KOPT-K1 (cell line): ENCODE results near the gene LEFTY2.

Experiments
- H3K27ac ChIP-seq: fragments of 200-600 bp; sonication (generic); 2 replicates; pipeline ENCODE4 v1.5.1; 2016; ENCODE audit warnings: antibody characterized with exemption, mild to moderate bottlenecking, low read depth, low read length; ENCODE audit not compliant: poor library complexity, severe bottlenecking
- H3K36me3 ChIP-seq: fragments of 200-600 bp; sonication (generic); 2 replicates; pipeline ENCODE4 v1.5.1; 2017; ENCODE audit warnings: antibody characterized with exemption, mild to moderate bottlenecking, low read length, moderate library complexity; ENCODE audit not compliant: insufficient read depth
- H3K9me3 ChIP-seq: fragments of 200-600 bp; sonication (generic); 2 replicates; pipeline ENCODE4 v1.5.1; 2017; ENCODE audit warnings: antibody characterized with exemption, low read length, mild to moderate bottlenecking; ENCODE audit not compliant: insufficient read depth, poor library complexity, severe bottlenecking

LEFTY2 gene

GRCh38 chr1:225926551-225927113, 14.4 kb downstream of the LEFTY2 start:
- peaks cover 14% of the 10 kb centered on the region for H3K36me3 ChIP-seq
- peak overlapping the region; percentile 4 for H3K27ac ChIP-seq

GRCh38 chr1:225923692-225924555, 17.1 kb downstream of the LEFTY2 start, which contains the start of gene PYCR2:
TSS of gene PYCR2 (minus strand) at chr1:225924250. CDS start at chr1:225924110, 140 bp downstream.
- H3K36me3 ChIP-seq: peaks cover 41% of the 10 kb centered on the region
- H3K9me3 ChIP-seq: no peaks in the 10 kb centered on the region
- peak within 1 kb of the TSS; percentile 91 for H3K27ac ChIP-seq

More at GRCh38 chr1:225926551-225927113, 14.4 kb downstream of the LEFTY2 start:
- no peaks in the 10 kb centered on the region for H3K9me3 ChIP-seq

- H3K36me3 ChIP-seq: peaks cover 46% of the 10 kb centered on the region
- H3K9me3 ChIP-seq: no peaks in the 10 kb centered on the region
- peak overlapping the region; percentile 91 for H3K27ac ChIP-seq
These were observed 17.7 kb downstream of the LEFTY2 start for GRCh38 chr1:225923381-225923691.

- Histone ChIP-seq H3K9me3 (no peaks in the 10 kb centered on the region), H3K36me3 (peaks cover 60% of the 10 kb centered on the region), H3K27ac (no peak overlapping the region)
These were observed 19.0 kb downstream of the LEFTY2 start for GRCh38 chr1:225921734-225922709.

- H3K27ac ChIP-seq: peak overlapping the region; percentile 9
- peaks cover 69% of the 10 kb centered on the region for H3K36me3 ChIP-seq
- H3K9me3 ChIP-seq: no peaks in the 10 kb centered on the region
These were observed 21.1 kb downstream of the LEFTY2 start for GRCh38 chr1:225919906-225920305.

GRCh38 chr1:225918280-225918679, 22.7 kb downstream of the LEFTY2 start:
- Histone ChIP-seq H3K36me3 (peaks cover 69% of the 10 kb centered on the region), H3K9me3 (no peaks in the 10 kb centered on the region), H3K27ac (no peak overlapping the region)

- Histone ChIP-seq H3K9me3 (no peaks in the 10 kb centered on the region), H3K27ac (no peak overlapping the region), H3K36me3 (peaks cover 64% of the 10 kb centered on the region)
These were observed 23.5 kb downstream of the LEFTY2 start for GRCh38 chr1:225917536-225917935.

- Histone ChIP-seq H3K27ac (no peak overlapping the region), H3K9me3 (no peaks in the 10 kb centered on the region), H3K36me3 (peaks cover 60% of the 10 kb centered on the region)
These were observed 23.9 kb downstream of the LEFTY2 start for GRCh38 chr1:225917101-225917500.

- Histone ChIP-seq H3K9me3 (no peaks in the 10 kb centered on the region), H3K27ac (no peak overlapping the region), H3K36me3 (peaks cover 45% of the 10 kb centered on the region)
These were observed 25.5 kb downstream of the LEFTY2 start for GRCh38 chr1:225915538-225915991.

GRCh38 chr1:225914947-225915346, 26.1 kb downstream of the LEFTY2 start:
- no peaks in the 10 kb centered on the region for H3K9me3 ChIP-seq
- H3K27ac ChIP-seq: no peak overlapping the region
- H3K36me3 ChIP-seq: peaks cover 38% of the 10 kb centered on the region

GRCh38 chr1:225914391-225914790, 26.6 kb downstream of the LEFTY2 start:
- Histone ChIP-seq H3K9me3 (no peaks in the 10 kb centered on the region), H3K36me3 (peaks cover 33% of the 10 kb centered on the region), H3K27ac (no peak overlapping the region)

GRCh38 chr1:225911191-225912130, 29.6 kb downstream of the LEFTY2 start:
- H3K27ac ChIP-seq: no peak overlapping the region
- peaks cover 4% of the 10 kb centered on the region; the same call in 1 of the 2 replicates for H3K36me3 ChIP-seq

GRCh38 chr1:225909477-225909876, 31.5 kb downstream of the LEFTY2 start:
- no peak overlapping the region for H3K27ac ChIP-seq
- no peaks in the 10 kb centered on the region for H3K9me3 ChIP-seq
- H3K36me3 ChIP-seq: no peaks in the 10 kb centered on the region

More at GRCh38 chr1:225911191-225912130, 29.6 kb downstream of the LEFTY2 start:
- no peaks in the 10 kb centered on the region for H3K9me3 ChIP-seq

GRCh38 chr1:225908773-225909172, 32.2 kb downstream of the LEFTY2 start:
- no peaks in the 10 kb centered on the region for H3K36me3 ChIP-seq
- no peaks in the 10 kb centered on the region for H3K9me3 ChIP-seq
- H3K27ac ChIP-seq: no peak overlapping the region
